ENCODE data around the gene TMCC3.

The TMCC3 gene

DNA sequence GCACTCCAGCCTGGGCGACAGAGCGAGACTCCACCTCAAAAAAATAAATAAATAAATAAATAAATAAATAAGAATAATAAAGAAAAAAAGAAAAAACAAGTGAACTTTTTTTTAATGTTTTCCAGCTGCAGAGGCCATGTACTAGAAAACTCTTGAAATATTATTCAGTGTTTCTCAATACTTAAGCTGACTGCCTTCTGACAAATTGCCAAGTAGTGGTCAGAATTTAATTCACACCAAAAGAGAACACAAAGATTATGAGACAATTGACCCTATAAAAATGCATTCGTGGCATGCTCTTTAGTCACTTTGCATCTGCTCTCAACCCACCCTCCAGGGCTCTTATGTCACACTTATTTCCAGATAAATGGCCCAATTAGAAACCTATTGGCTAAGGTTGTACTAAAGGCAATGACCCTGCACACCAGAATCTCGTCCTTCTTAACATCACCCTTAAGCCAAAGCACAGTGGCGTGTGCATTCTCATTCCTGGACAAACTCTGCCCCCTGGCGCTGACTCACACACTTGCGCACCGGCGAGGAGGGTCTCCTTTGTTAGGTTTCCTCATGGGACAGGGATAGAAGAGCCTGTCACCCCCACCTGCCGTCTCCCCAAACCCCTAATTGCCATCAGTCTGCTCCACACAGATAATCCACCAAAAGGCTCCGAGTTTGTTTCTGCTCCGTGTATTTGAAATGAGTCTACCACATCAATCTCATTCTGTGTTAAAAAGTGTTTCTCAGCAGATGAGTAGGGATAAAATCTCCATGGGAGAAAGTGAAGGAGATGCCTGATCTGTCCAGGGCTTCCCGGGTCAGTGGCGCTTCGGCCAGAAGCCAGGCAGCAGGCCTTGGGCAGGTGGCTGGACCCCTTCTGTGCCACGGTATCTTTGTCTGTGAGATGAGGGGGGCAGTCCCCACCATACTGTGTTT, 117.6 kb downstream of the TMCC3 start:
- Histone ChIP-seq H3K36me3 (ENCODE audit: insufficient read depth, low read length) (no peaks in the 10 kb centered on the region), H3K79me2 (ENCODE audit: insufficient read depth, low read length) (no peaks in the 10 kb centered on the region), H3K27ac (ENCODE audit: low read length) (no peak overlapping the region), H2AFZ (ENCODE audit: low read depth, low read length) (0 out of 2 replicates have a peak overlapping the region, but pooled peaks have one; percentile 29), H3K4me2 (ENCODE audit: insufficient read depth, low read length) (no peak overlapping the region), H3K27me3 (ENCODE audit: insufficient read depth, low read length, poor library complexity) (no peaks in the 10 kb centered on the region), H4K20me1 (ENCODE audit: insufficient read depth, low read length) (no peaks in the 10 kb centered on the region), H3K4me1 (ENCODE audit: insufficient read depth, low read length) (peaks cover 3% of the 10 kb centered on the region; the same call in 1 of the 2 replicates), H3K4me3 (ENCODE audit: low read depth in 1 of 2, low read length in 2 of 2) (no peak overlapping the region), H3K9ac (ENCODE audit: low read depth, low read length) (no peak overlapping the region), H3K9me3 (ENCODE audit: insufficient read depth, low read length, severe bottlenecking) (no peaks in the 10 kb centered on the region)
- DNase-seq, result peak; percentile 77
- ATAC-seq (ENCODE audit: insufficient read depth, low read depth), result peak; percentile 96
- no peak for TF ChIP-seq EZH2 (IDR thresholded peaks at IDR 0.05; ENCODE audit: borderline replicate concordance, low read depth, low read length, severe bottlenecking)
- TF ChIP-seq, protein P1, sequence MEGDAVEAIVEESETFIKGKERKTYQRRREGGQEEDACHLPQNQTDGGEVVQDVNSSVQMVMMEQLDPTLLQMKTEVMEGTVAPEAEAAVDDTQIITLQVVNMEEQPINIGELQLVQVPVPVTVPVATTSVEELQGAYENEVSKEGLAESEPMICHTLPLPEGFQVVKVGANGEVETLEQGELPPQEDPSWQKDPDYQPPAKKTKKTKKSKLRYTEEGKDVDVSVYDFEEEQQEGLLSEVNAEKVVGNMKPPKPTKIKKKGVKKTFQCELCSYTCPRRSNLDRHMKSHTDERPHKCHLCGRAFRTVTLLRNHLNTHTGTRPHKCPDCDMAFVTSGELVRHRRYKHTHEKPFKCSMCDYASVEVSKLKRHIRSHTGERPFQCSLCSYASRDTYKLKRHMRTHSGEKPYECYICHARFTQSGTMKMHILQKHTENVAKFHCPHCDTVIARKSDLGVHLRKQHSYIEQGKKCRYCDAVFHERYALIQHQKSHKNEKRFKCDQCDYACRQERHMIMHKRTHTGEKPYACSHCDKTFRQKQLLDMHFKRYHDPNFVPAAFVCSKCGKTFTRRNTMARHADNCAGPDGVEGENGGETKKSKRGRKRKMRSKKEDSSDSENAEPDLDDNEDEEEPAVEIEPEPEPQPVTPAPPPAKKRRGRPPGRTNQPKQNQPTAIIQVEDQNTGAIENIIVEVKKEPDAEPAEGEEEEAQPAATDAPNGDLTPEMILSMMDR (IDR thresholded peaks at IDR 0.05; ENCODE audit: borderline replicate concordance, extremely low read depth, low read length, poor library complexity, severe bottlenecking), result peak; percentile 94

DNA sequence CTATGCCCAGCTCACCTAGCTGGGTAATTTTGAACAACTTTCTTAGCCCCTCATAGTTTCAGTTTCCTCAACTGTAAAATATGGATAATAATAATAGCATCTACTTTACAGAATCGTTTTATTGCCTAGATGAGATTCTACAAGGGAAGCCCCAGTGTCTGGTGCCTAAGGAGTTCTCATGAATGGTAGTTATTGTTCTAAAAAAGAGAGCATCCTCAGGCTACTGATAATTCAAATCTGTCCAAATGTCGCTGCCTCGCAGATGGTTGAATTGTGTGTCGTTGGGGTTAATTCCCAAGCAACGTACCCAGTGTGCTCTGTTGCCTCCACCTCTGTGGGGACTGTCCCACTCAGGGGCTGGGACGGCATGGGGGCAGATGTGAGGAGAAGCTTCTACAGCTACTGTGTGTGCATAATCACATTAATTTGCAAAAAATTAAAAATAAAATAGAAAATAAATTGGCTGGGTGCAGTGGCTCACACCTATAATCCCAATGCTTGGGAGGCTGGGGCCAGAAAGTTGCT, 119.1 kb downstream of the TMCC3 start:
- H3K9ac ChIP-seq (ENCODE audit: low read depth, low read length), result no peak overlapping the region
- no peak overlapping the region for H3K4me3 ChIP-seq (ENCODE audit: low read depth in 1 of 2, low read length in 2 of 2)
- no peak overlapping the region for H2AFZ ChIP-seq (ENCODE audit: low read depth, low read length)
- H3K27me3 ChIP-seq (ENCODE audit: insufficient read depth, low read length, poor library complexity), result no peaks in the 10 kb centered on the region
- H3K4me1 ChIP-seq (ENCODE audit: insufficient read depth, low read length), result peaks cover 3% of the 10 kb centered on the region; the same call in 1 of the 2 replicates
- H4K20me1 ChIP-seq (ENCODE audit: insufficient read depth, low read length), result no peaks in the 10 kb centered on the region
- TF ChIP-seq, protein P1 (IDR thresholded peaks at IDR 0.05; ENCODE audit: borderline replicate concordance, extremely low read depth, low read length, poor library complexity, severe bottlenecking), result no peak
- no peak for TF ChIP-seq EZH2 (IDR thresholded peaks at IDR 0.05; ENCODE audit: borderline replicate concordance, low read depth, low read length, severe bottlenecking)
- H3K36me3 ChIP-seq (ENCODE audit: insufficient read depth, low read length), result no peaks in the 10 kb centered on the region
- no peaks in the 10 kb centered on the region for H3K9me3 ChIP-seq (ENCODE audit: insufficient read depth, low read length, severe bottlenecking)
- H3K27ac ChIP-seq (ENCODE audit: low read length), result no peak overlapping the region
- ATAC-seq (ENCODE audit: insufficient read depth, low read depth) (no peak), DNase-seq (no peak)
- no peaks in the 10 kb centered on the region for H3K79me2 ChIP-seq (ENCODE audit: insufficient read depth, low read length)
- H3K4me2 ChIP-seq (ENCODE audit: insufficient read depth, low read length), result no peak overlapping the region

DNA sequence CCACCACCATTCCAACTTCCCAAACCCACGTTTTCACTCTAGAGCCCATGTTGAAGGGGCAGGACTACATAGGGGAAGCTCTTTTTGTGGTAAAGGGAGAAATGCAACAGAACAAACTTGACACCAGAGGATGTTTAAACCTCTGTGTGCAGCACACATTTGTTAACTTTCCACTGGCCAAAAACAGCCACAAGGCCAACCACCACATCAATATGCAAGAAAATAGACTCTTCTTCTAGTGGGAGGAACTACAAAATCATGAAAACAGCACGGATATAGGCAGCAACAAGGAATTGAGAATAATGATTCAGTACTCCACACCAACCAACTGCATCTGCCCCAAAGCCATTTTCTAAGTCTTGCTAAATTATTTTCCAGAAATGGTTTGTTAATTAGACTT, 124.4 kb downstream of the TMCC3 start:
- no peaks in the 10 kb centered on the region for H3K27me3 ChIP-seq (ENCODE audit: insufficient read depth, low read length, poor library complexity)
- H3K79me2 ChIP-seq (ENCODE audit: insufficient read depth, low read length), result no peaks in the 10 kb centered on the region
- no peak overlapping the region for H2AFZ ChIP-seq (ENCODE audit: low read depth, low read length)
- H3K4me2 ChIP-seq (ENCODE audit: insufficient read depth, low read length), result no peak overlapping the region
- TF ChIP-seq, protein P1 (IDR thresholded peaks at IDR 0.05; ENCODE audit: borderline replicate concordance, extremely low read depth, low read length, poor library complexity, severe bottlenecking), result no peak
- TF ChIP-seq EZH2 (IDR thresholded peaks at IDR 0.05; ENCODE audit: borderline replicate concordance, low read depth, low read length, severe bottlenecking), result no peak
- no peak for ATAC-seq (ENCODE audit: insufficient read depth, low read depth)
- H3K9me3 ChIP-seq (ENCODE audit: insufficient read depth, low read length, severe bottlenecking), result no peaks in the 10 kb centered on the region
- DNase-seq, result no peak
- no peaks in the 10 kb centered on the region for H4K20me1 ChIP-seq (ENCODE audit: insufficient read depth, low read length)
- no peak overlapping the region for H3K27ac ChIP-seq (ENCODE audit: low read length)
- no peaks in the 10 kb centered on the region for H3K36me3 ChIP-seq (ENCODE audit: insufficient read depth, low read length)
- H3K9ac ChIP-seq (ENCODE audit: low read depth, low read length), result no peak overlapping the region
- no peaks in the 10 kb centered on the region for H3K4me1 ChIP-seq (ENCODE audit: insufficient read depth, low read length)
- no peak overlapping the region for H3K4me3 ChIP-seq (ENCODE audit: low read depth in 1 of 2, low read length in 2 of 2)
